Heart left ventricle (tissue), 13 donors: ENCODE data around the gene UBR2.

Experiments
- POLR2A ChIP-seq, 2 donors: fragments of 450-650 bp; IDR thresholded peaks; one replicate each; pipeline ENCODE4 v1.6.1; 2017; ENCODE audit warnings: antibody characterized with exemption in 2 of 2, mild to moderate bottlenecking in 2 of 2, moderate library complexity in 2 of 2
- TF ChIP-seq, protein P1 (sequence below), 12 donors: fragments of 200-600 bp; sonication (generic) in 4 of 12; IDR thresholded peaks; one replicate each; pipeline versions ENCODE4 v1.5.0 to v1.8.0; 2018 to 2022; ENCODE audit warnings: antibody characterized with exemption in 12 of 12, mild to moderate bottlenecking in 5 of 12
- donor health status: ischemic (EF 13 %, LVEDD 7.1; RV severe dilation, severe dysfunction).
- donor health status: DM: no; HTN: yes; CAD: no.
- donor health status: DM: no; HTN: no; CAD: no.
- donor health status: ischemic (EF 25% LVEDD 6.9; RV normal size, moderate dysfunction).
- donor health status: ischemic (EF 25% LVEDD 5.7; RV mildly dilated, moderate dysfunction).
- donor health status: ischemic (EF 35%, LVEDD 5.7; RV mildly dilated, moderate dysfunction).
- donor health status: nonischemic (EF 11% LVEDD 7.7; RV severe dilation, severe dysfunction).
- donor health status: DM: yes; HTN: yes; CAD: no.
- donor health status: PGD.
- donor health status: ischemic (EF 29% LVEDD 5.4; RV normal size, mild dysfunction).
- donor health status: nonischemic (EF 23%, LVEDD 6.1; RV moderate dilation, normal function).

DNA sequence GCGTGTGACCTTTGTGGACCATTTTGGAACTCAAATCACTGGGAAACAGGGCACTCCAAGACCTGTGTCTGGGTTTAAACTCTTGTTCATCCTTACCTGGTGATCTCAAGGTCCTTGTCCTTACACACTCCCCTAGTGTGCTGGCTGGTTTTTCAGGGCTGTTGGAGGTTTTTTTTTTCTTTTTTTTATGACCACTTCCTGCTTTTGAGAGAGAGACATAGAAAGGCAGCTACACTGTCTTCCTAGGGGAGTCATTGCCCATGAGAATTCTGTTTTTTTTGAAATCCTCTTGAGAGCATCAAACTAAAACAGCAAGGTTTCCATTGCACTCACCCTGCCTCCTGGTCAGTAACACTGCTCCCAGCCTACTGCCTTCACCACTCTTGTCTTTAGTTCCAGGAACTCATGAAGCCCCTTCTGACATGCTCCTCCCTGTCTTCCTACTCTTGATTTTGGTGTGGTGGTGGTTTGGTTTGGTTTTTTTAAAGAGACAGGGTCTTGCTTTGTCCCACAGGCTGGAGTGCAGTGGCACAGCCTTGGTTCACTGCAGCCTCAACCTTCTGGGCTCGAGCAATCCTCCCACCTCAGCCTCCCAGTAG lies 130.0 kb downstream of the UBR2 start:
- TF ChIP-seq, protein P1, sequence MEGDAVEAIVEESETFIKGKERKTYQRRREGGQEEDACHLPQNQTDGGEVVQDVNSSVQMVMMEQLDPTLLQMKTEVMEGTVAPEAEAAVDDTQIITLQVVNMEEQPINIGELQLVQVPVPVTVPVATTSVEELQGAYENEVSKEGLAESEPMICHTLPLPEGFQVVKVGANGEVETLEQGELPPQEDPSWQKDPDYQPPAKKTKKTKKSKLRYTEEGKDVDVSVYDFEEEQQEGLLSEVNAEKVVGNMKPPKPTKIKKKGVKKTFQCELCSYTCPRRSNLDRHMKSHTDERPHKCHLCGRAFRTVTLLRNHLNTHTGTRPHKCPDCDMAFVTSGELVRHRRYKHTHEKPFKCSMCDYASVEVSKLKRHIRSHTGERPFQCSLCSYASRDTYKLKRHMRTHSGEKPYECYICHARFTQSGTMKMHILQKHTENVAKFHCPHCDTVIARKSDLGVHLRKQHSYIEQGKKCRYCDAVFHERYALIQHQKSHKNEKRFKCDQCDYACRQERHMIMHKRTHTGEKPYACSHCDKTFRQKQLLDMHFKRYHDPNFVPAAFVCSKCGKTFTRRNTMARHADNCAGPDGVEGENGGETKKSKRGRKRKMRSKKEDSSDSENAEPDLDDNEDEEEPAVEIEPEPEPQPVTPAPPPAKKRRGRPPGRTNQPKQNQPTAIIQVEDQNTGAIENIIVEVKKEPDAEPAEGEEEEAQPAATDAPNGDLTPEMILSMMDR (IDR thresholded peaks at IDR 0.05), result no peak
- TF ChIP-seq POLR2A (IDR thresholded peaks at IDR 0.05), result no peak
